HG02763 (cell line): ENCODE data around the gene SDHAF1.
"Not testable (repeated sequence)": the region's sequence is repeated elsewhere in the genome, so short reads cannot be mapped to it uniquely, and the experiment has no call there.

Source experiments
- ATAC-seq: cut with Tn5 transposase; IDR thresholded peaks from one replicate; pipeline ENCODE4 v1.9.1; 2021; ENCODE audit warnings: mild to moderate bottlenecking, moderate library complexity; ENCODE audit not compliant: unreplicated experiment

Gene SDHAF1, protein sequence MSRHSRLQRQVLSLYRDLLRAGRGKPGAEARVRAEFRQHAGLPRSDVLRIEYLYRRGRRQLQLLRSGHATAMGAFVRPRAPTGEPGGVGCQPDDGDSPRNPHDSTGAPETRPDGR

DNA sequence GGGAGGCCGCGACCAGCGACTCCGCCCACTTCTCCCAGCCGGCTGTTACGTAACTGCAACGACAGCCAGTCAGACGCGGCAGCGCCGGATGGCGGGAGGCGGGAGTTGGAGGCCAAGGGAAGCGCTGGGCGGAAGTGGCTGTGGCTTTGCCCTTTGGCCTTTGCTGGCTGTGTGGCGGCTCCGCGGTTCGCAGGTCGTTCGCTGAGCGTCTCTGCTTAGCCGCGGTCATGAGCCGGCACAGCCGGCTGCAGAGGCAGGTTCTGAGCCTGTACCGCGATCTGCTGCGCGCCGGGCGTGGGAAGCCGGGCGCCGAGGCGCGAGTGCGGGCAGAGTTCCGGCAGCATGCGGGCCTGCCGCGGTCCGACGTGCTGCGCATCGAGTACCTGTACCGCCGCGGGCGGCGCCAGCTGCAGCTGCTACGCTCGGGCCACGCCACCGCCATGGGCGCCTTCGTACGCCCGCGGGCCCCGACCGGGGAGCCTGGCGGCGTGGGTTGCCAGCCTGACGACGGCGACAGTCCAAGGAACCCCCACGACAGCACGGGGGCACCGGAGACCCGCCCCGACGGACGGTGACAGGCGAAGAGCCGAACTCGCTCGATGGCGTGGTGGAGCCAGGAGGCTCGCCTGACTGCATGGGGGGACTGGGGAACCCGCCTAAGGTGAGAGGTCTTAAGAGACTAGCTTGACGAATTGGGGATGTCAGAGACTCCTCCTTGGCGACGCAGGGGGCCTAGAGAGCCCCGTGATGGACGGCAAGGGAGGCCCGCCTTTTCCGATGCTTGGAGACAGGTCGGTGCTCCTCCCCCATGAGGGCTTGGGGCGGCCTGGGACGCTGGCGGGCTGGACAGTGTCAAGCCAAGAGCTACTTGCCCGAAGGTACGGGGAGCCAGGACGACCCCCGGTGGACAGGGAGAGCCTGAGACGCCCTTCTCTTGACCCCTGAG lies at the start of gene SDHAF1:
TSS of gene SDHAF1 (plus strand) at position 141 of the 946 bp plus-strand sequence. CDS start at position 228, 87 bp downstream.
- ATAC-seq: peak; percentile 88

DNA sequence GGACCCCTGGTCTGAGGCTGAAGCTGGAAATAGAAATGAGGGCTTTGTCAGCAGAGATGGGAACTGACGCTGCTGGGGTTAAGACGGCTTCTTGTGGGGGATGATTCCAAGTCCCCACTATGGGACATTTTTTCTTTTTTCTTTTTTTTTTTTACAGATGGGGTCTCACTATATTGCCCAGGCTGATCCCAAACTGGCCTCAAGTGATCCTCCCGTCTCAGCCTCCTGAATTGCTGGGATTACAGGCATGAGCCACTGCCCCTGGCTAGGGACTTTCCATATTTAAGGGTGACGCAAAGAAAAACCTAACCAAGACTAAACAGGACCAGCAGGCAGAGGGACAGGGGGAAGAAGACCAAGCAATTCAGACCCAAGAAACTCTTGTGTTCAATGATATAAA lies 48.8 kb upstream of the SDHAF1 start:
- ATAC-seq: no peak

DNA sequence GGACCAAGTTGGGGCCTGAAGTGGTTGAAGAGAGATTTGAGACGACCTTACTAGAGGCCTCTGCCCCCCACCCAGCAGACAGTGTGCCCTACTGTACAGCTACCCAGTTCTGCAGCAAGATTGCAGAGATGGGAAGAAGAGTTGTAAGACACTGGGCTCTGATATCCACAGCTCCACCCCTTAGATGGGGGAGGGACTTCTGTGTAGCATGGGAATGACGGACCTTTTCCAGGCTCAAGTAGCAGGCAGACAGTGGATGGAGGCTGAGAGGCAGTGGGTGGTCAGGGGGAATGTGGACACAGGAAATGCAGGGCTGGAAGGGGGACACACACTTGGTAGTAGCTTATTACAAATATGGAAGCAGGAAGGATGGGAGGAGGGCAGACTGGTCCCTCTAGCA lies 45.9 kb upstream of the SDHAF1 start:
- ATAC-seq: no peak

DNA sequence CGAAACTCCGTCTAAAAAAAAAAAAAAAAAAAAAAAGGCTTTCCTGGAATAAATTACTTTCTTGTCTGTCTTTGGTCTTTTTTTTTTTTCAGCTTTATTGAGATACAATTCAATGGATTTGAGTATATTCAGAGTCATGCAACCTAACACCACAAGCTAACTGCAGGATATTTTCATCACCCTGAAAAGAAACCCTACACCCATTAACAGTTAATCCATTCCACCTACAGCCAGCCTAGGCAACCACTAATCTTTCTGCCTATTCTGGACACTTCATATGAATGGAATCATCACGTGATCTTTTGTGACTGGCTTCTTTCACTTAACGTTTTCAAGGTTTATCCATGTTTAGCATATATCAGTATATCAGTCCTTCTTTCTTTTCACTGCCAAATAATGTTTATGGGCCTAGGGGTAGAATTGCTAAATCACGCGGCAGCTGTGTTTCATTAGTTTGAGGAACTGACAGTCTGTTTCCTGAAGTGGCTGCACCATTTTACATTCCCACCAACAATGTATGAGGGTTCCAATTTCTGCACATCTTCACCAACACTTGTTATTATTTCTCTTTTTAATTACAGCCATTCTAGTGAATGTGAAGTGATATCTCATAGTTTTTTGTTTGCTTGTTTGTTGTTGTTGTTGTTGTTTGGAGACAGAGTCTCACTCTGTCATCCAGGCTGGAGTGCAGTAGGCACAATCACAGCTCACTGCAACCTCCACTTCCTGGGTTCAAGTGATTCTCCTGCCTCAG lies 38.9 kb upstream of the SDHAF1 start:
- ATAC-seq: no peak

DNA sequence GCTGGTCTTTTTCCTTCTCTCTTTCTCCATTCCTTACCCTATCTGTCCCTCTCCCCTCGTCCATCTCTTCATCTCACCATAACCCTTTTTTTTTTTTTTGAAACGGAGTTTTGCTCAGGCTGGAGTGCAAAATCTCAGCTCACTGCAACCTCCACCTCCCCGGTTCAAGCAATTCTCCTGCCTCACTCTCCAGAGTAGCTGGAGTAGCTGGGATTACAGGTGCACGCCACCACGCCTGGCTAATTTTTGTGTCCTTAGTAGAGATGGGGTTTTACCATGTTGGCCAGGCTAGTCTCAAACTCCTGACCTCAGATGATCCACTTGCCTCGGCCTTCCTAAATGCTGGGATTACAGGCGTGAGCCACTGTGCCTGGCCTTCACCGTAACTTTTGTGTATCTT lies 37.6 kb upstream of the SDHAF1 start:
- not testable (repeated sequence) for ATAC-seq

DNA sequence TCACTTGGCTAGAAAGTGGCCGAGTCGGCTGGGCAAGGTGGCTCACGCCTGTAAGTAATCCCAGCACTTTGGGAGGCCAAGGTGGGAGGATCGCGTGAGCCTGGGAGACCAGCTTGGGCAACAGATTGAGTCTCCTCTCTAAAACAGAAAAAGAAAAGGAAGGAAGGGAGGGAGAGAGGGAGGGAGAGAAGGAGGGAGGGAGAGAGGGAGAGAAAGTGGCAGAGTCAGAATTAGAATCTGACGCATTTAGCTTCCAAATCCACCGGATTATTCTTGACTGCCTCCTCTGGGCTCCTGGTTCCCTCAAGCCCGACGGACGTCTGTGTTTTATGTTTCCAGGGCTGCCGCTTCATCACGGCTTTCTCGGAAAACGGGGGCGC lies 36.3 kb upstream of the SDHAF1 start:
- no peak for ATAC-seq

DNA sequence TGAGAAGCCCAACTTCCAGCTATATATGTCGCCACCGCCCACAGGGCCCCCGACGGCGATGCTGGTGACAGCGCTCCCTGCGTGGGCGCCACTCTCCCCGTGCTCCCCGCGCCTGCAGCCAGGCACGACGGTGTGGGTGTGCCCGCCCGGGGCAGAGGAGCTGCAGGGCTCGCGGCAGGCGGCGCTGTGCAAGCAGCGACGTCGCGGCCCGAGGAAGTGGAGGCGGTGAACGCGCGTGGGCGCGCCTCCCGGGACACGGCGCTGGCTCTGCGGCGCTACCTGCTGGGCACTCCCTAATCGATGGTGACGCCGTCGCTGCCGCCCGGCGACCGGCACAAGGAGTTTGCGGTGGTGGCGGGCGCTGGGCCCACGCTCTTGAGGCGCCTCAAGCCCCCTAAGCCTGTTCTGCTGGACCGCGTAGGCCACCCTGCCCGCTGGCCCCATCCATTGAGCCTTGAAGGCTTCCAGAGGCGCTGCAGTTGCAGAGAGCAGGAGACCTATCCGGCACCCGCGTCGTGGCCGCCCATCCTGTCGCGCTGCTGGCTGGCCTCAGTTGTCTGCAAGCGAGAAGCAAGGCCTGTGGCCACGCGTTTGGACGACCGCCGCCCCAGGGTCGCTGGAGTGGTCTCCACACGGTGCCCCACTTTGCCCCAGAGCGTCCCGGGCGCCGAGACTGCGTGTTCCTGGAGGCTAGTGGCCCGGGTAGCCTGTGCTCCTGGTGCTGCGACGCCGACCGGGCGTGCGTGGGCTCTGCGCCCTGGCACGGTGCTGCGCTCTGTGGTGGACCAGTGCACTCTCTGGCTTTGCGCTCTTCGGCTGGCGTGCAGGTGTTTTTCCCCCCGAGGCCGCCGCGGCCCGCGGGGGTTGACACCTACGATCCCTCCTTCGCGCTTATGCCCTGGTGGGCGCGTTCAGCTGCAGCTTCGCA lies 35.7 kb upstream of the SDHAF1 start:
- ATAC-seq: no peak

DNA sequence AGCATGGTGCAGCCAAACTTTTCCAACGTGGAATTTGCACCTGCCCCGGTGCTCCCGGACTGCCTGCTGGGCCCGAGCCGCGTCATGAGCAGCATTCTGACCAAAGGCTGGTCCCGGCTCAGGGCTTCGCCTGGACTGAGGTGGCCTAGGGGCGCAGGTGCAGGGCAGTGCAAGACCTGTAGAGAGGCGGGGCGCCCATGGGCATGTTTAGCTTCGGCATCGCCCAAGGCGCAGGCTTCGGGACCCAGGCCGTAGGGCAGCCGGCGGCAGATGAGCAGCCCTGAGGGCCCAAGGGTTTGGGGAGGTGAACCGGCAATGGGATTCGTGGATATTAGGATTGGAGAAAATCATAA lies 35.0 kb upstream of the SDHAF1 start:
- no peak for ATAC-seq

DNA sequence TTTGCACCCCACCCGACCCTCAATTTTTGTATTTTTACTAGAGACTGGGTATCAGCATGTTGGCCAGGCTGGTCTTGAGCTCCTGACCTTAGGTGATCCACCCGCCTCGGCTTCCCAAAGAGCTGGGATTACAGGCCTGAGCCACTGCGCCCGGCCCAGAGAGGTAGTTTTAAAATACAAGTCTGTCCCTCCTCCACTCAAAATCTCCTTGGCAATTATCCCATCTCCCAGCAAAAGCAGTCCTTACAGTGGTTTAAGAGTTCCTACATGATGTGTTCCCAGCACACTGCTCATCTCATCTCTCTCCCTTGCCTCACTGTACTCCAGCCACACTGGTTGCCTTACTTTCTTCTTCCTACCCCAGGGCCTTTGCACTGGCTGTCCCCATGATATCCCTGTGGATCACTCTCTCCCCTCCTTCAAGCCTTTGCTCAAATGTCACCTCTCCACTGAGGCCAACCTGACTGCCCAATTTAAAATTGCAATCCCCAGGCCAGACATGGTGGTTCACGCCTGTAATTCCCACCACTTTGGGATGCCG lies 34.5 kb upstream of the SDHAF1 start:
- no peak for ATAC-seq

DNA sequence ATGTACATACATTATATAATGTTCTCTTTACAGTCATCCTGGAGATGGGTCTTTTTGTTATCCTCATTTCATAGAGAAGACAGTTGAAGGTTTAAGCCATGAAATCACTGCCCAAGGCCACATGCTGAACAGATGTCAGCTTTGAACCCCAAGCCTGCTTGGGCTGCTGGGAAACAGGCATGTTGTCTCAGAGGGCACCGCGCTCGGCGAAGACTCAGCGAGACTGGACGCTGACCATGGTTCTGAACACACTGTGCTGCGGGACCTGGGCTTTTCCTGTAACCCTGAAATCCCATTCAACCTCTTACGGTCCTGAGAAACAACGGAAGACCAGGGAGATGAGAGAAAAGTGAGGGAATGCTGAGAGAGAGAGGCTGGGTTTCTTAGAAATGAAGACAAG lies 31.5 kb upstream of the SDHAF1 start:
- ATAC-seq: no peak

DNA sequence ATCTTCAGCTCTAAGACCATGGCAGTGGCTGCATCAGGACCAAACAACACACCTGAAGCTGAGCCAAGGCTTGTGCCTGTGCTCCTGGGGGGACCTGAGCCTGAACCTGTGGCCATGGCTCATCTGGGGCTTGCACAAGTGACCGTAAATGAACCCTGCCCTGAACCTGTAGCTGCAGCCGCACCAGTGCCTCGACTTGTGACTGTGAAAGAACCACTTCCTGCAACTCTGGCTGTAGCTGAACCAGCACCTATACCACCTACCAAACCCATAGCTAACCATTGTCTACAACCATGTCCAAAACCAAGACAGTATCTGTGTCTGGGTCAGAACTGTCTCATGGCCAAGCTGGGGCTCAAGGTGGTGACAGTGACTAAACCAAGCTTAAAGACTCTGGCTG lies 28.2 kb upstream of the SDHAF1 start:
- ATAC-seq: no peak

DNA sequence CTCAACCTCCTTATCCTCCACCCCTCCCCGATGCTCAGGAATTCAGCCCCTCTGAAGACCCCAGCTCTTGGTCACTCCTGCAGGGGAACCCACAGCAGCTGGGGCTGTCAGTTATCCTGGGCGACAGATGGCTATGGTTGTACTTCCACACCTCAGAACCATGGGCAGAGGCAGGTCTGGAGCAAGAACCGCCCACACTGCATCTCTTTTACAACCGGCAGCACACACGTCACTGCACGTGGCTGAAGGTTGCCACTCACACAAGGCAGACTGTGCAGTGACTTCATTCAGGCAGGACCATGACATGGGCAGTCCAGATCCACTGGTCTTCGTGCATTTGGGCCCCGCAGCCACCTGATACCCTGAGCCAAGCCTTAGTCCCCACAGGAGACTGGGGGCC lies 21.5 kb upstream of the SDHAF1 start:
- no peak for ATAC-seq

DNA sequence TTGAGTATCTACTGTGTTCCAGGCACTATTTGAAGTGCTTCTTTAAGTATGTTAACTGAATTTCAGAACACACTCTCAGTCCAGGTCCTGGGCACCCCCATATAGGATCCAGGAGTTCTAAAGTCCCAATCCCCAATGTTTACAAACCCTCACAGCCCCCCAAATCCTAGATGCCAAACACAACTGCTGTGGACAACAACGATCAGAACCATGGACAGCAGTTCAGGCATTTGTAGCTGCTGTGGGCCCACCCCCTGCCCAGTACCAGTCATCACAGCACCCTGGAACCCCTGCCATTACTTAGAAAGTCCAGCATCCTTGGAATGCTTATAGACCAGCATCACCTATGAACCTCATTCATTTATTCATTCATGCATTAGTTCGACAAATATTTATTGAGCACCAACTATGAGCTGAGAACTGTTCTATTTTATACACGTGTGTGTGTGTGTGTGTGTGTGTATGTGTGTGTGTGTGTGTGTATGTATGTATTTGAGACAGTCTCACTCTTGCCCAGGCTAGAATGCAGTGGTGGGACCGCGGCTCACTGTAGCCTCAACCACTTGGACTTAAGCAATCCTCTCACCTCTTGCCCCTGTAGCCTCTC lies 19.3 kb upstream of the SDHAF1 start:
- no peak for ATAC-seq

DNA sequence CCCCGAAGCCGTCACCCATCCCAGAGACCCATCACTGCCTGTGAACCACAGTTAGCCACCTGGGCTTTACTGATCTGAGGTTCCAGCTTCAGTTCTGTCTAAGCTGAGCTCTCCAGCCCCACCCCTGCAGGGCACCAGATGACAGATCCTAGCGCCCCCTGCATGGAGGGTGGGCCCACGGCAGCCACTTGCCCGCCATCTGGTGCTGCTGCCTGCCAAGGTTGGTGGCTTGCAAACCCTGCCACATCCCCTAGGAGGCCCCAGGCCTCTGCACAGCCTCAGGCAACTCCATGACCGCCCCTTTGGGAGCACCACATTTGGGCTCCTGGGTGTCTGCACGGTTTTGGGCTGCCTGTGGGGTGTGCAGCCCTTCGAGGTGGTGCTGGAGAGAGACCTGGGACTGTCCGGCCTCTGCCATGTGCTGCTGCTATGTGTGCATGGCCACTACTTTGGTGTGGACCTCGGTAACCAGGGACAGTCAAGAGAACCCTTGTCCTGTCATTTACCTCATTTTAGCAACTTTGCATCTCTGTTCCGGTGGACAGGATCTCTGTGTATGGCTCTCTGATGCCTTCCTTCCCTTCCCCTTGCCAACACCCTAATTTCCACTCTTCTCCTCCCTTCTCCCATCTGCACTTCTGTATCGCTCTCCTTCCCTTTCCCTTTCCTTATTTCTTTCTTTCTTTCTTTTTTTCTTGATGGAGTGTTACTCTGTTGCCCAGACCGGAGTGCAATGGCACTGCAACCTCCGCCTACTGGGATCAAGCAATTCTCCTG lies 17.4 kb upstream of the SDHAF1 start:
- ATAC-seq: no peak

DNA sequence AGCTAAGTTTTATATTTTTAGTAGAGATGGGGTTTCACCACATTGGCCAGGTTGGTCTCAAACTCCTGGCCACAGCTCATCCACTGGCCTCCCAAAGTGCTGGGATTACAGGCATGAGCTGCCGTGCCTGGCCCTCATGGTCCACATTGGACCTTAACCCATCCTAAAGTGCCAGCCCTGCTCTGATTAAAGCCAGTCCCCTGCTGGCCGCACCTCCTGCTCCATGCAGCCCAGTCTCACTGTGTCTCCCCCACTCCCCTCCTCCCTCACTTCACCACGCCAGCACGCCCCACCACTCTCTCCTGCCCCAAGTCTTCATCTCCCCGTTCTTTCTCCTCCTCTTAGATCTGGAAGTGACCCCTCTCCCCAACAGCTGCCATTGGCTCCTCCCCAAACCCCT lies 16.7 kb upstream of the SDHAF1 start:
- ATAC-seq: no peak

DNA sequence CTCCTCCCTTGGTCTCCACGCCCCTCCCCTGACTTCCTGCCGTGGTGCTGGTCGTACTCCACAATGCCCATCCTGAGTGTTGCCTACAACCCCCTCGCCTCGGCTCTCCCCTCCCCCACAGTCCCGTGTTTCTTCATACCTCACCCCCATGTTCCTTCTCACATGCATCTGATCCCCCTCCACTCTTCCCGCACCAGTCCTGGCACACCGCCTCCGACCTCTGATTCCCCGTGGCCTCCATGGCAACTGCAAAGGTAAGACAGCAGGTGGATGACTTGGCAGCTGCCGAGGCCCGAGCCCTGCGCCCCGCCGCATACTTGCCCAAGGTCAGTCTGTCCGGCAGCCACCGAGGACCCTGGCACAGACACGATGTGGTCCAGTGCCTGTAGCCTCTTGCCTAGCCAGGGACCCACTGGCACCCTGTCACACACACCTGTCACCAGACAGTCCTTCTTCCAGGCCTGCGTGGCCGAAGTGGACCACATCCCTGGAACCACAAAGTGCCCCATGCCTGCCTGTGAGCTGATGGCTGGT lies 16.1 kb upstream of the SDHAF1 start:
- ATAC-seq: no peak

DNA sequence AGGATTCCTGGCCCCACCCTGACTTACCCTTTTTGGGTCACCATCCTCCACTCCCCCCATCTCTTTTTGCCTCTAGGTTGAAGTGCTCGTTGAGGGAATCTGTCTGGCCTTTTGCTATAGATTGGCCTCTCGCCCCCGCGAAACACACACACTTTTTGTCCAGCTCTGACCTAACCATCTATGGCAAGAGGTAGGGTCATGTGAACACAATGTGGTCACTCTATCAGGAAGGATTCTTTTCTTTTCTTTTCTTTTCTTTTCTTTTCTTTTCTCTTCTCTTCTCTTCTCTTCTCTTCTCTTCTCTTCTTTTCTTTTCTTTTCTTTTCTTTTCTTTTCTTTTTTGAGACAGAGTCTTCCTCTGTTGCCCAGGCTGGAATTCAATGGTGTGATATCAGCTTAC lies 14.0 kb upstream of the SDHAF1 start:
- not testable (repeated sequence) for ATAC-seq

DNA sequence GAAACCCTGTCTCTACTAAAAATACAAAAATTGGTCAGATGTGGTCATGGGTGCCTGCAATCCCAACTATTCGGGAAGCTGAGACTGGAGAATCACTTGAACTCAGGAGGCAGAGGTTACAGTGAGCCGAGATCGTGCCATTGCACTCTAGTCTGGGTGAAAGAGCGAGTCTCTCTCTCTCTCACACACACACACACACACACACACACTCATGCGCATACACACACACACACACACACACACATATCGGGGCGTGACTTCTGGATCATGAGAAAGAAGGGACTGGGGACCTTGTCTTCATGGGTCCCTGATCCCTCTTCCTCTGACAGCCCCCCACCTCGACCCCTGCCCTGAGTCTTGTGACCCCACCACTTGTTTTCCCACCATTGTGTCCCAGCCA lies 11.8 kb upstream of the SDHAF1 start:
- ATAC-seq: no peak

DNA sequence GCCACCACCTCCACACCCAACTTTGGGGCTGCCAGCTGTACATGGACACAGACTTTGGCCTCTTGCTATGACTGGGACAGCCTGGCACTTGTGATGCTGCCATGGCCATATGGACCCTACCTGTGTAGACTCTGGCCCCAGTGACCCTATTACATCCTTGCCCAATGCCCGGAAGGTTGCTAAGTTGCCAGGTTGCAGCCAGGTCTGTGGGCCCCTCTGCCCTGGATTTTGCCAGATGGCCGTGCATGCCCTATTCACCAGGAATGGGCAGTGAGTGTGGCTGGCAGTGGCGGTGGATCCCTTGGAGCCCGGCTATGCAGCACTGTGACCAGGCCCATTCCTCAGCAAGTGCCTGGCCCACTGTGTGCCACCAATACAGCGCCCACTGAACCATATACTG lies 8.9 kb upstream of the SDHAF1 start:
- no peak for ATAC-seq
